ENCODE measurements around the gene MYH3. TPM values are rescaled to one million over a fixed set of nuclear protein-coding genes. Genes with fewer than 3 reads are reported as not detected.

The MYH3 gene
- total RNA-seq, 4 donors from 2014 or later = 2.2 to 6.6 (median 3.6) TPM

DNA sequence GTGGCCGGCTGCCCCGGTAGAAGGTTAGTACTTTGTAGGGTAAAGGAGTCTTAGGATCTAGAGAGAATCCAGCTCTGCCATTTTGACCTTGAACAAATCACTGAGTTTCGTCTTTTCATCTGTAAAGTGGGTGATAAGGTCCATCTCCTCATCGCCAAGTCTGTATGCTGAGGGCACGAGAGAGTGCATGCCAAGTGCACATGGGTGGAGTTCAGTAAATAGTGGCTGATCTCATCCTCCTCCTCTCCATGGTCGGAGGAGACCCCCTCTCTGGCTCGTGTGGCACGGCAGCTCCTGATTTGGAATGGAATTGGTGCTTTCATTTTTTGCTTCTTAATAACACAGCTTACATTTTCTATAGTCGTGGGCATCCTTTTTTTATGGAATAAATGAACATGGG lies 30.7 kb downstream of the MYH3 start:
- no peak for DNase-seq
- H3K4me1 ChIP-seq = no peaks in the 10 kb centered on the region
- H3K4me3 ChIP-seq = no peak overlapping the region
- in situ Hi-C loops (cut with MboI; ENCODE audit: low pct_ligation_motif_present in 1 of 4, low pct_unique_long_range_greater_than_20kb in 1 of 4, low sequenced_read_pairs in 3 of 4) (loop anchor here in 3 of 4 donors (25.0 kb wide), 2 partner anchors 211 to 511 kb away; partner anchors contain the start of gene PIRT (in 2 of the 3)), intact Hi-C loops (cut with DNase I; ENCODE audit: low total_unique reads) (no loop called here)
- no peaks in the 10 kb centered on the region for H3K27me3 ChIP-seq
- TF ChIP-seq POLR2AphosphoS5 (IDR thresholded peaks at IDR 0.05) (no peak), POLR2A (IDR thresholded peaks at IDR 0.05) (no peak), EP300 (IDR thresholded peaks at IDR 0.05; ENCODE audit: low read depth) (no peak)
- TF ChIP-seq, protein P1, sequence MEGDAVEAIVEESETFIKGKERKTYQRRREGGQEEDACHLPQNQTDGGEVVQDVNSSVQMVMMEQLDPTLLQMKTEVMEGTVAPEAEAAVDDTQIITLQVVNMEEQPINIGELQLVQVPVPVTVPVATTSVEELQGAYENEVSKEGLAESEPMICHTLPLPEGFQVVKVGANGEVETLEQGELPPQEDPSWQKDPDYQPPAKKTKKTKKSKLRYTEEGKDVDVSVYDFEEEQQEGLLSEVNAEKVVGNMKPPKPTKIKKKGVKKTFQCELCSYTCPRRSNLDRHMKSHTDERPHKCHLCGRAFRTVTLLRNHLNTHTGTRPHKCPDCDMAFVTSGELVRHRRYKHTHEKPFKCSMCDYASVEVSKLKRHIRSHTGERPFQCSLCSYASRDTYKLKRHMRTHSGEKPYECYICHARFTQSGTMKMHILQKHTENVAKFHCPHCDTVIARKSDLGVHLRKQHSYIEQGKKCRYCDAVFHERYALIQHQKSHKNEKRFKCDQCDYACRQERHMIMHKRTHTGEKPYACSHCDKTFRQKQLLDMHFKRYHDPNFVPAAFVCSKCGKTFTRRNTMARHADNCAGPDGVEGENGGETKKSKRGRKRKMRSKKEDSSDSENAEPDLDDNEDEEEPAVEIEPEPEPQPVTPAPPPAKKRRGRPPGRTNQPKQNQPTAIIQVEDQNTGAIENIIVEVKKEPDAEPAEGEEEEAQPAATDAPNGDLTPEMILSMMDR (IDR thresholded peaks at IDR 0.05) = no peak
- H3K27ac ChIP-seq = no peak overlapping the region
- no peaks in the 10 kb centered on the region for H3K9me3 ChIP-seq
- 85 to 92% methylated on average over 9 of the region's 9 CpGs for WGBS, 2 donors (ENCODE audit: low coverage in 1 of 2)
- H3K36me3 ChIP-seq = no peaks in the 10 kb centered on the region

DNA sequence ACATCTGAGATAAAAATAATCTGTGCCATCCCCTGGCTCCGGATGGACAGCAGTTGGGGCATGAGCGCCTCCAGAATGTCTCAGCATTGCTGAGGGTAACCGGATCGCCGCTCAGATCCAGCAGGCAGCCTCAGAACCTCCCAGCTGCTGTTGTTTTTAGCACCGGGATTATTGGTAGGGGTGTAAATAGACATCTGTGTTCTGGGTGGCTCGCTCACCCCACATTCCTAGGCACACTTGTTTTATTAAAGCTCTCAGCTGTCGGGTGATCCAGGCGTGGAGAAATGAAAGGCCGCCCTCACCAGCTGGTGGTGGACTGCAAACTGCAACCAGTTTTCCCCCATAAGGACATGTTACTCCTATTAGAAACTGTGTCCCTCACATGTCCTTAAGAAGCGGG lies 32.1 kb downstream of the MYH3 start:
- in situ Hi-C loops (cut with MboI; ENCODE audit: low pct_ligation_motif_present in 1 of 4, low pct_unique_long_range_greater_than_20kb in 1 of 4, low sequenced_read_pairs in 3 of 4) = loop anchor here (25.0 kb wide), 4 partner anchors 113 to 713 kb away; partner anchors contain the start of genes PIRT (in 2 of the 4), MYH1 (in 1 of the 4) and RCVRN (in 1 of the 4)
- H3K4me3 ChIP-seq = no peak overlapping the region
- TF ChIP-seq, protein P1 (IDR thresholded peaks at IDR 0.05) = no peak
- TF ChIP-seq EP300 (IDR thresholded peaks at IDR 0.05; ENCODE audit: low read depth) = no peak
- no peak for TF ChIP-seq POLR2AphosphoS5 (IDR thresholded peaks at IDR 0.05)
- no peak for TF ChIP-seq POLR2A (IDR thresholded peaks at IDR 0.05)
- no peaks in the 10 kb centered on the region for H3K27me3 ChIP-seq
- WGBS, 2 donors (ENCODE audit: low coverage in 1 of 2) = 80 to 85% methylated on average over 5 to 11 of the region's 11 CpGs
- intact Hi-C loops (cut with DNase I; ENCODE audit: low total_unique reads) = no loop called here
- no peak for DNase-seq
- no peak overlapping the region for H3K27ac ChIP-seq
- no peaks in the 10 kb centered on the region for H3K4me1 ChIP-seq
- H3K36me3 ChIP-seq = no peaks in the 10 kb centered on the region
- no peaks in the 10 kb centered on the region for H3K9me3 ChIP-seq

DNA sequence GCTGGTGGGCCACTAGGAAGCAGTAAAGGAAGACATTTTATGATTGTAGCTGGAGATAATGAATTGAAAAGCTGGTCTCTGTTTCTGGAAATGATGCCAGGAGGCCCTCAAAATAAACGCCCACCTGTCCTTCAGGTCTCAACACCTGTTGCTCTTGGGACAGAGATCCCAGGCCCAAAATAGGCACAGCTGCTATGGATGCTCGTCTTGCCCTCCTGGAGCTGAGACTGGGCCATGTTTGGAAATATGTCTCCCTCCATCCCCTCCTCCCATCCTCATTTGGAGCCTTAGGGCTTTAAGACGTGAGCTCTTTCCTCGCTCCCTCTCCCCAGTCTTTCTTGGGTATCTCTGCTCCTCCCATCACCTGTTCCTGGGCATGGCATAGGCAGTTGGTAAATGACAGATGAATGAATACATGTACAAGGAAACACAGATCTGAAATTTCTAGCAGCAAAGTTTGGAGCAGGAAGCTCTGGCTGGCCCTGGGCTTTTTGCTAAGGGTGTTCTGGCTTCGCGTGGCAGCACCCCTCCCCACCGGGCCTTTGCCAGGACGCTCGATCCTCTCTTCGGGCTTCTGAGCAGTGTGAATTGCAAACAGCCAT lies 33.3 kb downstream of the MYH3 start:
- Histone ChIP-seq H3K4me1 (no peaks in the 10 kb centered on the region), H3K36me3 (no peaks in the 10 kb centered on the region), H3K4me3 (no peak overlapping the region), H3K9me3 (no peaks in the 10 kb centered on the region), H3K27ac (no peak overlapping the region), H3K27me3 (no peaks in the 10 kb centered on the region)
- in situ Hi-C loops (cut with MboI; ENCODE audit: low pct_ligation_motif_present in 1 of 4, low pct_unique_long_range_greater_than_20kb in 1 of 4, low sequenced_read_pairs in 3 of 4) = loop anchor here in 2 of 4 donors (25.0 kb wide), 2 partner anchors 112 to 712 kb away; partner anchors contain the start of genes MYH1 (in 1 of the 2) and RCVRN (in 1 of the 2)
- intact Hi-C loops (cut with DNase I; ENCODE audit: low total_unique reads) = no loop called here
- no peak for TF ChIP-seq POLR2AphosphoS5 (IDR thresholded peaks at IDR 0.05)
- TF ChIP-seq, protein P1 (IDR thresholded peaks at IDR 0.05) = no peak
- no peak for DNase-seq
- WGBS, 2 donors (ENCODE audit: low coverage in 1 of 2) = 52% methylated on average over 10 of the region's 10 CpGs; no CpG with 5 or more reads in 1 of the 2 donors

DNA sequence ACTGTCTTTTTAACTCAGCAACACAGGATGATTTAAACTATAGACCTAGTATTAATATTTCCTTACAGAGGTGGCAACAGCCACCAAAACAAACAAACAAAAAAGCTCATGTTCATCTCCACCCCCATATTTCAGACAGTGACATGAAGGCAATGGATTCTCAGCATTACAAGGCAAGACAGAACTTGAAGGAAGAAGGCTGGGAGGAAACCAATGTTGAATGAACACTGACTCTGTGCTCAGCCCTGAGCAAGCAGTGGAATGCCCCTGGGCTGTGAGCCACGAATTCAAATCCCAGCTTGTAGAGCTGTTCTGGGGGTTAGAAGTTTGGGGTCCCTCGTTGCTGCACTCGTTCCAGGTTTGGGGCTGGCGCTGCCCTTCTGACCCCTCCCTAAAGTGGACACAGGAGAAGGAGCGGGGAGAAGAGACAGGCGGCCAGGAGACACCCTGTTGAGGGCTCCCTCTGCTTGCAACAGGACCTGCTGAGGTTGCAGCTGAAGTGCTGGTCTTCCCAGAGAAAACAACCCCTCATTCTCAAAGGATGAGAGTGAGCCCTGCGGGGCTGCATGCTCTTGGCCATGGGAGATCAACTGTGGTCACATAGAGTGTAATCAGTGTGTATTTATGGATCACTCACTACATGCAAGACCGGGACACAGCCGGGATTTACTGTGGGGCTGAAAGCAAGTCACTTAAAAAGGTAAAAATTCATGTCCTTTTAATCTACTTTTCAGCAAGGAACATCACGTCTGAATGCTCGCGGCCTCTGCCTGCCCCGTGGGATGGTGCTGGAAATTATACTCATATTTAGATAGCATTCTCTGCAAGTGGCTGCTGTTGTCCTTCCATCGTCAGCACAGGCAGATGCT lies 34.3 kb downstream of the MYH3 start:
- H3K36me3 ChIP-seq = no peaks in the 10 kb centered on the region
- intact Hi-C loops (cut with DNase I; ENCODE audit: low total_unique reads) (no loop called here), in situ Hi-C loops (cut with MboI; ENCODE audit: low pct_ligation_motif_present in 1 of 4, low pct_unique_long_range_greater_than_20kb in 1 of 4, low sequenced_read_pairs in 3 of 4) (loop anchor here in 2 of 4 donors (25.0 kb wide), 2 partner anchors 111 to 711 kb away; partner anchors contain the start of genes MYH1 (in 1 of the 2) and RCVRN (in 1 of the 2))
- no peak overlapping the region for H3K4me3 ChIP-seq
- DNase-seq = no peak
- WGBS, 2 donors (ENCODE audit: low coverage in 1 of 2) = 40 to 83% methylated on average over 1 to 14 of the region's 14 CpGs
- H3K27me3 ChIP-seq = no peaks in the 10 kb centered on the region
- no peaks in the 10 kb centered on the region for H3K4me1 ChIP-seq
- H3K9me3 ChIP-seq = no peaks in the 10 kb centered on the region
- H3K27ac ChIP-seq = no peak overlapping the region
- TF ChIP-seq POLR2AphosphoS5 (IDR thresholded peaks at IDR 0.05) = no peak
- TF ChIP-seq, protein P1 (IDR thresholded peaks at IDR 0.05) = no peak
- TF ChIP-seq EP300 (IDR thresholded peaks at IDR 0.05; ENCODE audit: low read depth) = no peak
- no peak for TF ChIP-seq POLR2A (IDR thresholded peaks at IDR 0.05)

All from transverse colon (tissue), 4 donors.